ENCODE results near the gene ZXDC. TPM values are rescaled to one million over a fixed set of nuclear protein-coding genes. Genes with fewer than 3 reads are reported as not detected.

ZXDC gene
- polyA plus RNA-seq, 1 donor, result 35.9 TPM

DNA sequence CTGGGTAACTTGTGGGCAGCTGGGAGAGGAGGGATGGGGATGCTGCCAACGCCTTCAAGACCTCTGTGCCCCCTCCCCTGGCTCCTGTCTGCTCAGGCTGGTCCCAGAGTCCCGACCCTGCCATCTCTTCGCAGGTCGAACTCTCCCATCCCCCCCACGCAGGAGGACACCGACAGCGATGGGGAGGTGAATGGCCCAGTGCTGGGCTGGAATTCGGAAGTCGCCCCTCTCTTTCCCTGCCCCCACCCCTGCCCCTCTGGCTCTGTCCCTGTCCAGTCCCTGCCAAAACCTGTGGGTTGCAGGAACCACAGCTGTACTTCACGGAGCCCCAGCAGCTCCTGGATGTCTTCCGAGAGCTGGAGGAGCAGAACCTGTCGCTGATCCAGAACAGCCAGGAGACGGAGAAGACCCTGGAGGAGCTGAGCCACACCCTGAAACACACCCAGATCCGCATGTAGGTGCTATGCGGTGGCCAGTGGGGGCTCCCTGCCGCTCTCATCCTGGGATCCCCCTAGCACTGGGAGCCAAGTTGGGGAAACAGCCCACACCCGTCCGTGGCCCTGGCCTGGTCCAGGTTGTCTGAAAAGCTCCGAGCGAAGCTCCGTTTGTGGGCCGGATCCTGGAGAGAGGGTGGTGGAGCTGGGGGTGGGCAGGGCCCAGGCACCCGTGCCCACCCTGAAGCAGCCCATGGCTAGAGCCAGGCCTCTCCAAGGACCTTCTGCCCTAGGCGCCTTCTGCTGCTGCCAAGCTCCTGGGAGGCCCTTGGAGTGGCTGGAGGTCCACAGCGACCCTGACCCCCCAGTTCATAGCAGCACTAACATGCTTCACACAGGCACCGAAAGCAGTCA, 52.3 kb downstream of the ZXDC start:
- H3K36me3 ChIP-seq (ENCODE audit: control insufficient read depth, insufficient read depth, low read length), result no peaks in the 10 kb centered on the region
- no peak overlapping the region for H3K4me3 ChIP-seq (ENCODE audit: low read length)
- no peak overlapping the region for H3K27ac ChIP-seq (ENCODE audit: low read length)
- DNase-seq, result no peak
- H3K9me3 ChIP-seq (ENCODE audit: control insufficient read depth, low read depth, low read length), result peaks cover 6% of the 10 kb centered on the region
- no peaks in the 10 kb centered on the region for H3K27me3 ChIP-seq (ENCODE audit: control insufficient read depth, insufficient read depth, low read length)
- WGBS (ENCODE audit: insufficient coverage, low lambda C conversion rate), result no CpG with 5 or more reads among the region's 26 CpGs
- peaks cover 9% of the 10 kb centered on the region for H3K4me1 ChIP-seq (ENCODE audit: control insufficient read depth, insufficient read depth, low read length)

DNA sequence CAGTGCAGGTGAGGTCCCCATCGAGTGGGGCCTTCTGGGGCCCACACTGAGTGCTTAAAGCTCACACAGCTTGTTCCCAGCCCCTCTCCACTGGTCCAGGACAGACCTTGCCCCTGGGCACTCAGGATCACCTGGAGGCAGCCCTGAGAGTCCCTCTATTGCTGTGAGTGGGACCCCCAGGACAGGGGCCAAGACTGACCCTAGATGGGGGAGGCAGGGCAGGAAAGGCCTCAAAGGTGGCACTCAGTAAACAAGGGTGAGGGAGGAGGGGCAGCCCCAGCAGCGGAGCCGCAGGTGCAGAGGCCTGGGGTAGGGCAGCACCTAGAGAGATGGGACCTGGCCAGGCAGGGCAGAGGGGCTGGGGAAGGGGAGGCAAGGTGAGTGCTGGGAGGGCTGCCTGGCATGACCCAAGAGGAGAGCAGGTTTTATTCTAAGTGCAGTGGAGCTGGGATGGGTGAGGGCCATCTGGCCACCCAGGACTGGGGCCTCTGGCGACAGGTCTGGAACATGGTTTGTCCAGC, 53.1 kb downstream of the ZXDC start:
- Histone ChIP-seq H3K36me3 (ENCODE audit: control insufficient read depth, insufficient read depth, low read length) (no peaks in the 10 kb centered on the region), H3K27ac (ENCODE audit: low read length) (no peak overlapping the region), H3K4me3 (ENCODE audit: low read length) (no peak overlapping the region), H3K27me3 (ENCODE audit: control insufficient read depth, insufficient read depth, low read length) (peaks cover 2% of the 10 kb centered on the region), H3K9me3 (ENCODE audit: control insufficient read depth, low read depth, low read length) (peaks cover 6% of the 10 kb centered on the region), H3K4me1 (ENCODE audit: control insufficient read depth, insufficient read depth, low read length) (peaks cover 9% of the 10 kb centered on the region)
- DNase-seq, result no peak
- WGBS (ENCODE audit: insufficient coverage, low lambda C conversion rate), result 100% methylated on average over 1 of the region's 4 CpGs

DNA sequence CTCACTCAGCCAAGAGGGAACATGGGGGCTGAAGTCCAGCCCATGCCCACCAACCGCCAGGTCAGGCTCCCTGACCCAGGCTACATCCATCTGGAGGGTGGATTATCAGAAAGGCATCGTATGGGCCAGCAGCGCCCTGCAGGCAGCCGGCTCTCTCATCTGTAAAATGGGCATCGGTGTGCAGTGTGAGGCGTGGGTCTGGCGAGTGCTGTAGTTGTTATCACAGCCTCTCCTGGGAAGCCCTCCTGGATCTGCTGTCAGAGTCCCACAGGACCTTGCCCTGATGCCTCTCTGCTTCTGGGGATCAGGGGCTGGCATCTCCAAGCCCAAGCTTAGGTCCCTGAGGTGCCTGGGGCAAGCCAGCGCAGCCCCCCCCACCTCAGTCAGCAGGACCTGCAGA, 53.6 kb downstream of the ZXDC start:
- Histone ChIP-seq H3K27ac (ENCODE audit: low read length) (no peak overlapping the region), H3K9me3 (ENCODE audit: control insufficient read depth, low read depth, low read length) (peaks cover 6% of the 10 kb centered on the region), H3K4me3 (ENCODE audit: low read length) (no peak overlapping the region), H3K4me1 (ENCODE audit: control insufficient read depth, insufficient read depth, low read length) (peaks cover 9% of the 10 kb centered on the region), H3K27me3 (ENCODE audit: control insufficient read depth, insufficient read depth, low read length) (peaks cover 6% of the 10 kb centered on the region), H3K36me3 (ENCODE audit: control insufficient read depth, insufficient read depth, low read length) (no peaks in the 10 kb centered on the region)
- no CpG with 5 or more reads among the region's 8 CpGs for WGBS (ENCODE audit: insufficient coverage, low lambda C conversion rate)
- DNase-seq, result no peak

DNA sequence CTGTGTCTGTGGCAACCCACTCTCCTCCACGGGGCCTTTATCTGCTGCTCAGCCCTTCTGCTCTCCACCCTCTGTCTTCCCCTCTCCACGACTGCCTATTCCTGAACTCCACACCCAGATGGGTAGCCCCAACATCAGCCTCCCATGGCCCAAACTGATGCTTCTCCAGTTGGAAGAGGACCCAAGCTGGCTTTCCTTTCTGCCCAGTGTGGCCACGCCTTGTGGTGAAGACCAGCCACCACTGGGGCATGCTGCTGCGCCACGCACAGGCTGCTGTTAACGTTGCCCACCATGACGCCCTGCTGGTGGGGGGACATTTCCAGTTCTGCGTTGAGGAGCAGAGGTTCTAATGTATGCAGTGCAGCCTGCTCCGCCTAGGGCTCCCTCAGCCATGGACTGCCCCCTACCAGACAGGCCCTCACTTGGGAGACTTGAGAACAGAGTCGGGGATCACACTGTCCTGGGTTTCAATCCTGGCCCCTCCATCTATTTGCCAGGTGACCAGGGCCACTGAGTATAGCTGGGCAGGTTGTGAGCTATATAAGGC, 54.0 kb downstream of the ZXDC start:
- Histone ChIP-seq H3K9me3 (ENCODE audit: control insufficient read depth, low read depth, low read length) (peaks cover 6% of the 10 kb centered on the region), H3K27ac (ENCODE audit: low read length) (no peak overlapping the region), H3K4me1 (ENCODE audit: control insufficient read depth, insufficient read depth, low read length) (peaks cover 9% of the 10 kb centered on the region), H3K36me3 (ENCODE audit: control insufficient read depth, insufficient read depth, low read length) (no peaks in the 10 kb centered on the region), H3K4me3 (ENCODE audit: low read length) (no peak overlapping the region), H3K27me3 (ENCODE audit: control insufficient read depth, insufficient read depth, low read length) (peaks cover 11% of the 10 kb centered on the region)
- DNase-seq, result no peak
- WGBS (ENCODE audit: insufficient coverage, low lambda C conversion rate), result no CpG with 5 or more reads among the region's 10 CpGs

DNA sequence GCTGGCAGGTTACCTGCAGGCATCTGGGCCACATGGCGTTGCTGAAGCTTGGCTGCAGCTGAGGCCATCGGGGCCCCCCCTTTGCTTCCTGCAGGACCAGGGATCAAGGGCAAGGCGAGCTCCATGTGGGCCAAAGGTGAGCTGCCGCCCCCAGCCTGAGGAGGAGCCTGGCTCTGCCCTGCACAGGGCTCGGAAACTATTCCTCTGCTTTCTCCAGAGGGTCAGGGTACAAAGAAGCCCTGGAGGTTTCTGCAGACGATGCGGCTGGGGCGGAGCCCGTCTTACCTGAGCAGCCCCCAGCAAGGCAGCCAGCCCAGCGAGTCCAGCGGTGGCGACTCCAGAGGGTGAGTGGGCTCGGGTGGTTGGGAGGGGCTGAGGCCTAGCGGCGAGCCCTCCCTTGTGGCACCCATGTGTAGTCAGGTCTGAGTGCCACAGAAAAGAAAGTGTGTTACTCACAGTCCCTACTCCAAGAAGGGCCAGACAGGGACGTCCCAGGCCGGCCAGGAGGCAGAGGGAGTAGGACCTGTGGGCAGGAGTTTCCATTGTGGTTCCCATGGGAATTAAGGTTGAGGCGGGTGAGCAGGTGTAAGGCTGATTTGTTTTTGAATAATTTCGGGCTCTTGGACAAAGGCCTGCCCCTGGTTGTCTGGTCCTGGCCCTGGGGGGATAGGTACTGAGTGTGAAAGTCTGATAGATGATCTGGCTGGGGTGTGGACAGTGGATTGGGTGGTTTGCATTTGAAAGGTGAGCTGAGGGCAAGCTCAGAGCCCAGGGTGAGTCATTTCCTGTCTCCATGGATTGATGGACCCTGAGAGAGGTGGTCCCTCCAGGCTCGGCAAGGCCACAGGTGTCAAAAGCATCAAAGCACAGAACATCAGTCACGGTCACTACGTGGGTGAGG, 55.6 kb downstream of the ZXDC start:
- Histone ChIP-seq H3K9me3 (ENCODE audit: control insufficient read depth, low read depth, low read length) (no peaks in the 10 kb centered on the region), H3K4me1 (ENCODE audit: control insufficient read depth, insufficient read depth, low read length) (peaks cover 9% of the 10 kb centered on the region), H3K4me3 (ENCODE audit: low read length) (no peak overlapping the region), H3K27ac (ENCODE audit: low read length) (no peak overlapping the region), H3K27me3 (ENCODE audit: control insufficient read depth, insufficient read depth, low read length) (peaks cover 23% of the 10 kb centered on the region), H3K36me3 (ENCODE audit: control insufficient read depth, insufficient read depth, low read length) (no peaks in the 10 kb centered on the region)
- DNase-seq, result peak; percentile 69 to 83
- no CpG with 5 or more reads among the region's 22 CpGs for WGBS (ENCODE audit: insufficient coverage, low lambda C conversion rate)

DNA sequence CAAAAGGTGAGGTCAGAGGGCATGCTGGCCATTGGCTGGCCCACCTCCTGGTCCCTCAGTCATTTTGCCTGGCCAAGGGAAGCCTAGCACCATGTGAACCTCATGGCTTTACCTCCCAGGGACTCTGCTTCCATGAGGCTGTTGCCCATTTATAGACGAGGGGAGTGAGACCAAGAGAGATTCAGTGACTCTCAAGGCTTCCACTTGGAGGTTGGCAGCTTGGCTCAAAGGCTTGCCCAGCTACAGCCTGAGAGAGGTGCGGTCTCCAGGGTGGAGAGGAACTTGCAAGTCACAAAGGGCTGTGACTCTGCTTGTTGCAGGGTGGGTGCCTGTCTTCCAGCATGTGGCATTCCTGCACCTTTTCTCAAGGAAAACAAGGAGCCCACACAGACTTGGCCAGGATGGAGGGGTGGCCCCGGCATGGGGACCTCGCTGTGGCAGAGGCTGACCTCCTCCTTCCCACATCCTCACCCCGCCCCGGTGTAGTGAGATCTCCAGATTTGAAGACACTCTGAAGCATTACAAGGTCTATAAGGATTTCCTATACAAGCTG, 56.5 kb downstream of the ZXDC start:
- H3K4me3 ChIP-seq (ENCODE audit: low read length), result no peak overlapping the region
- no peak overlapping the region for H3K27ac ChIP-seq (ENCODE audit: low read length)
- no peaks in the 10 kb centered on the region for H3K36me3 ChIP-seq (ENCODE audit: control insufficient read depth, insufficient read depth, low read length)
- DNase-seq, result no peak
- H3K9me3 ChIP-seq (ENCODE audit: control insufficient read depth, low read depth, low read length), result no peaks in the 10 kb centered on the region
- H3K27me3 ChIP-seq (ENCODE audit: control insufficient read depth, insufficient read depth, low read length), result peaks cover 23% of the 10 kb centered on the region
- peaks cover 9% of the 10 kb centered on the region for H3K4me1 ChIP-seq (ENCODE audit: control insufficient read depth, insufficient read depth, low read length)
- no CpG with 5 or more reads among the region's 6 CpGs for WGBS (ENCODE audit: insufficient coverage, low lambda C conversion rate)

DNA sequence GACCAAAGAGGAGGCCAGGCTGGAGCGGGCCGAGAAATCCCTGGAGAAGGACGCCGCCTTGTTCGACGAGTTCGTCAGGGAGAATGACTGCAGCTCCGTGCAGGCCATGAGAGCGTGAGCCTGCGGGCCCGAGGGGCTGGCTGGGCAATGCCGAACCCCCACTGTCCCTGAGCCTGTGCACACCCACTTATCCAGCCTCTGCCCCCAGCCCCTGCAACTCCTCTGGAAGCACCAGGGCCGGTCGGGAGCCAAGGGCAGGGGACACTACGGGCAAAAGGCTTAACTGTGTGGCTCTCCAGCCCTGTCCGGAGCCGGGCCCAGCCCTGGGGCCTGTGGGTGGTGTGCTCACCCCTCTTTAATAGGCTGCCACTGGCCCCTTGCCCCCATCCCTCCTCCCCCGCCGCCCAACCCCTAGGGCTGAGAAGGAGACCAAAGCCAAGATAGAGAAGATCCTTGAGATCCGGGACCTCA, 57.0 kb downstream of the ZXDC start:
- Histone ChIP-seq H3K4me1 (ENCODE audit: control insufficient read depth, insufficient read depth, low read length) (peaks cover 9% of the 10 kb centered on the region), H3K4me3 (ENCODE audit: low read length) (no peak overlapping the region), H3K27ac (ENCODE audit: low read length) (no peak overlapping the region), H3K9me3 (ENCODE audit: control insufficient read depth, low read depth, low read length) (no peaks in the 10 kb centered on the region), H3K27me3 (ENCODE audit: control insufficient read depth, insufficient read depth, low read length) (peaks cover 23% of the 10 kb centered on the region), H3K36me3 (ENCODE audit: control insufficient read depth, insufficient read depth, low read length) (no peaks in the 10 kb centered on the region)
- DNase-seq, result no peak
- WGBS (ENCODE audit: insufficient coverage, low lambda C conversion rate), result no CpG with 5 or more reads among the region's 20 CpGs

DNA sequence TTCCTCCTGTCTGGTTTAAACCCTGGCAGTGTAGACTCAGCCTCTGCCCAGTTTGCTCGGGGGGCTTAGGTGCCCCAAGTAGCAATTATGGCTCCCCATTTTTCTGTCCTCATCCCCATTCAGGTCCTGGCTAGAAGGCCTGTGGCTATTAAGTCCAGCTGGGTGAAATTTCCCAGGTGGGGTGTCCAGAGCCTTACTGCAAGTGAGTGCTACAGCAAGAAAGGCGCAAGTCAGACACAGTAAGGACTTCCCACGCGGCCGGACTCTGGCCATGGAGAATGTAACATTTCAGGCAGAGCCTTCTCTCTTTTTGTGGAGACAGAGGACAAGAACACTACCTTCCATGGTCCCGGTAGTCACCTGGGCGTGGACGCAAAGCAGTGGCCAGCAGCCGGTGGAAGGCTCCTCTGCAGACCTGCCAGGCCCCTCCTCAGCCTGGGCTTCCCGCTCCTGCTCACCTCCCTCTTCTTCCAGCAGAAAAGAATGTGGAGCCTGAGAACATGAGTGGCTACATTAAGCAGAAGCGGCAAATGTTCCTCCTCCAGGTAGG, 57.6 kb downstream of the ZXDC start:
- H3K9me3 ChIP-seq (ENCODE audit: control insufficient read depth, low read depth, low read length), result no peaks in the 10 kb centered on the region
- whole genome bisulfite sequencing (ENCODE audit: insufficient coverage, low lambda C conversion rate), result no CpG with 5 or more reads among the region's 11 CpGs
- DNase-seq, result no peak

DNA sequence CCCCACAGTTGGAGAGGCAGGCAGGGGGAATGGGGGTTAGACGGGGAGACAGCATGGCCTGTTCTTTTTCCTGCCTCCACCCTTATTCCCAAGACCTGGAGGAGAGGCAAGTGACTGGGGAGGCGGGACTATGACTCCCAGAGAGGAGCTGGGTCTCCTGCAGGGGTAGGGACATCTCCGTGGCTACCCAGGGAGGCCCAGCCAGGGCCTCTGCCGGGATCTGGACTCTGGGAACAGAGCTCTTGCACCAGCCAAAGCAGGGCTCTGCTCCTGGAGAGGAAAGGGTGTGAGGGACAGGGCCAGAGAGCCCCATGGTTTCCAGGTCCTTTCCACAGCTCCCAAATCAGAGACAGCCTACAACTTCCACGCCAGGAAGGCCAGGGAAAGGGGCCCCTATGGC, 58.2 kb downstream of the ZXDC start:
- Histone ChIP-seq H3K27me3 (ENCODE audit: control insufficient read depth, insufficient read depth, low read length) (peaks cover 23% of the 10 kb centered on the region), H3K9me3 (ENCODE audit: control insufficient read depth, low read depth, low read length) (no peaks in the 10 kb centered on the region), H3K27ac (ENCODE audit: low read length) (no peak overlapping the region), H3K4me3 (ENCODE audit: low read length) (no peak overlapping the region), H3K36me3 (ENCODE audit: control insufficient read depth, insufficient read depth, low read length) (no peaks in the 10 kb centered on the region), H3K4me1 (ENCODE audit: control insufficient read depth, insufficient read depth, low read length) (peaks cover 9% of the 10 kb centered on the region)
- DNase-seq, result no peak
- no CpG with 5 or more reads among the region's 5 CpGs for WGBS (ENCODE audit: insufficient coverage, low lambda C conversion rate)

More for the DNA sequence above, 57.6 kb downstream of the ZXDC start:
- Histone ChIP-seq H3K36me3 (ENCODE audit: control insufficient read depth, insufficient read depth, low read length) (no peaks in the 10 kb centered on the region), H3K27me3 (ENCODE audit: control insufficient read depth, insufficient read depth, low read length) (peaks cover 23% of the 10 kb centered on the region), H3K27ac (ENCODE audit: low read length) (no peak overlapping the region), H3K4me3 (ENCODE audit: low read length) (no peak overlapping the region), H3K4me1 (ENCODE audit: control insufficient read depth, insufficient read depth, low read length) (peaks cover 9% of the 10 kb centered on the region)
